Type B pancreatic cell (in vitro differentiated cells): ENCODE measurements around the gene MS4A15. TPM values are rescaled to one million over a fixed set of nuclear protein-coding genes. Genes with fewer than 3 reads are reported as not detected.
"Not testable (repeated sequence)": the region's sequence is repeated elsewhere in the genome, so short reads cannot be mapped to it uniquely, and the experiment has no call there.

Experiments used
- DNase-seq: peaks from one replicate; pipeline ENCODE4 v3.0.0; 2021; ENCODE audit warnings: mixed read lengths; ENCODE audit not compliant: unreplicated experiment; ENCODE audit errors: extremely low spot score
- H3K27ac Mint-ChIP-seq: 2 replicates; pipeline ENCODE4 v1.8.0; 2021; ENCODE audit warnings: mild to moderate bottlenecking, mixed read lengths
- H3K27me3 Mint-ChIP-seq: 2 replicates; pipeline ENCODE4 v1.8.0; 2021; ENCODE audit warnings: mixed read lengths
- H3K36me3 Mint-ChIP-seq: 2 replicates; pipeline ENCODE4 v1.8.0; 2021; ENCODE audit warnings: mixed read lengths
- H3K4me1 Mint-ChIP-seq: one replicate; pipeline ENCODE4 v1.8.0; 2021; ENCODE audit warnings: mixed read lengths; ENCODE audit not compliant: unreplicated experiment
- H3K4me3 Mint-ChIP-seq: 2 replicates; pipeline ENCODE4 v1.8.0; 2021; ENCODE audit warnings: mild to moderate bottlenecking, mixed read lengths
- H3K9me3 Mint-ChIP-seq: 2 replicates; pipeline ENCODE4 v1.8.0; 2021; ENCODE audit warnings: mixed read lengths
- CTCF ChIP-seq: fragments of 200-600 bp; sonication (generic); conservative IDR thresholded peaks from 2 replicates; pipeline ENCODE4 v1.5.0; 2021; ENCODE audit warnings: antibody characterized with exemption, mild to moderate bottlenecking
- total RNA-seq: library from RNA; stranded (reverse); gene quantifications from 2 replicates; pipeline ENCODE4 v1.2.1, GENCODE V29; 2021; ENCODE audit warnings: low replicate concordance

MS4A15 gene
- total RNA-seq, 1 donor from 2014 or later = 0.27 TPM

- no peak for DNase-seq
- H3K27me3 Mint-ChIP-seq = peaks cover 4% of the 10 kb centered on the region
- H3K27ac Mint-ChIP-seq = no peak overlapping the region
- no peaks in the 10 kb centered on the region for H3K36me3 Mint-ChIP-seq
- TF ChIP-seq CTCF = no peak
- H3K9me3 Mint-ChIP-seq = no peaks in the 10 kb centered on the region
- no peak overlapping the region for H3K4me3 Mint-ChIP-seq
- H3K4me1 Mint-ChIP-seq = no peaks in the 10 kb centered on the region
Observed at GRCh38 chr11:60818057-60818456, 61.4 kb downstream of the MS4A15 start.

- no peak for DNase-seq
- Mint-ChIP-seq H3K36me3 (no peaks in the 10 kb centered on the region), H3K27me3 (no peaks in the 10 kb centered on the region), H3K4me1 (no peaks in the 10 kb centered on the region), H3K27ac (no peak overlapping the region), H3K4me3 (no peak overlapping the region), H3K9me3 (no peaks in the 10 kb centered on the region)
- TF ChIP-seq CTCF = no peak
Observed at GRCh38 chr11:60821827-60822599, 65.3 kb downstream of the MS4A15 start.

GRCh38 chr11:60823745-60824306 lies 67.2 kb downstream of the MS4A15 start:
- H3K36me3 Mint-ChIP-seq, DNase-seq, H3K27ac Mint-ChIP-seq, H3K4me1 Mint-ChIP-seq, H3K4me3 Mint-ChIP-seq, H3K9me3 Mint-ChIP-seq, H3K27me3 Mint-ChIP-seq: not testable (repeated sequence)

DNA sequence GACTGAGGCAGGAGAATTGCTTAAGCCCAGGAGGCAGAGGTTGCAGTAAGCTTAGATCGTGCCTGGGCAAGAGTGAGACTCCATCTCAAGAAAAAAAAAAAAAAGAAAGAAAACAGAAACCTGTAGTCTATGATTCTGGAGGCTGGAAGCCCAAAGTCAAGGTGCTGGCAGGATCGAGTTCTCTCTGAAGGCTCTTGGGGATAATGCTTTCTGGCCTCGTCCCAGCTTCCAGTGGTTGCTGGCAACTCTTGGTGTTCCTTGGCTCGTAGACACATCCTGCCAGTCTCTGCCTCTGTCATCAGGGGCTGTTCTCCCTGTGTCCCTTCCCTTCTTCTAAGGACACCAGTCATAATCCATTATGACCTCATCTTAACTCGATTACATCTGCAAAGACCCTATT lies 68.5 kb downstream of the MS4A15 start:
- H3K4me3 Mint-ChIP-seq = no peak overlapping the region
- DNase-seq = no peak
- no peaks in the 10 kb centered on the region for H3K9me3 Mint-ChIP-seq
- H3K36me3 Mint-ChIP-seq = no peaks in the 10 kb centered on the region
- no peaks in the 10 kb centered on the region for H3K27me3 Mint-ChIP-seq
- TF ChIP-seq CTCF = no peak
- no peak overlapping the region for H3K27ac Mint-ChIP-seq
- no peaks in the 10 kb centered on the region for H3K4me1 Mint-ChIP-seq

DNA sequence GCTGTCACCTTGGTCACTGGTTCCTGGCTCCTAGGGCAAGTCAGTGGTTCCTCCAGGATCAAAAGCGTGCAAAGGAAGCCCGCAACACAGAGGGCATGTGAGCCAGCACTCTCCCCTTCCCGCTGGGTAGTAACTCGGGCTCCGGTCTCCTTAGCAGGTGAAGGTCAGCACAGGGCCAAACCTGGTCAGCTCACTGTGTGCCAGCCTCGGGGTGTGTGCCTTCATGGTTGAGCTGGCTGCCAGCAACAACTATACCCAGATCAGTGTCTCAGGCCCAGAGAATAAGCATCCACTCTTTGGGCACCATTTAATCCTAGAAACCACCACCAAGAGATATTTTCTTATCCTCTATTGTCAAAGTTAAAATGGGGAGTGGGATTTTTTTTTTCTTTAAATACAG lies 69.1 kb downstream of the MS4A15 start:
- no peaks in the 10 kb centered on the region for H3K36me3 Mint-ChIP-seq
- no peak overlapping the region for H3K4me3 Mint-ChIP-seq
- H3K27ac Mint-ChIP-seq = no peak overlapping the region
- no peaks in the 10 kb centered on the region for H3K9me3 Mint-ChIP-seq
- H3K27me3 Mint-ChIP-seq = no peaks in the 10 kb centered on the region
- no peak for TF ChIP-seq CTCF
- H3K4me1 Mint-ChIP-seq = no peaks in the 10 kb centered on the region
- DNase-seq = no peak

Other genes starting within 250 kb of the MS4A15 start
- gene MS4A13, start 241.5 kb upstream of the MS4A15 start, total RNA-seq = not detected in 2 replicates
- gene MS4A8, start 57.3 kb upstream of the MS4A15 start, total RNA-seq = 2.7 and 2.8 TPM in 2 replicates
- 0.75 and 3.5 TPM in 2 replicates for gene MS4A18, start 32.1 kb upstream of the MS4A15 start, total RNA-seq
- not detected in 2 replicates for gene MS4A10, start 28.5 kb downstream of the MS4A15 start, total RNA-seq
- 25.2 and 31.1 TPM in 2 replicates for gene CCDC86, start 85.2 kb downstream of the MS4A15 start, total RNA-seq
- 2.6 and 7.9 TPM in 2 replicates for gene PTGDR2, start 99.1 kb downstream of the MS4A15 start, total RNA-seq
- not detected in 2 replicates for gene ZP1, start 110.7 kb downstream of the MS4A15 start, total RNA-seq
- 105 and 120 TPM in 2 replicates for gene PRPF19, start 149.7 kb downstream of the MS4A15 start, total RNA-seq
- gene TMEM109, start 157.3 kb downstream of the MS4A15 start, total RNA-seq = 83.0 and 97.5 TPM in 2 replicates
- gene TMEM132A, start 167.6 kb downstream of the MS4A15 start, total RNA-seq = 162 and 218 TPM in 2 replicates
- 2.3 and 3.5 TPM in 2 replicates for gene SLC15A3, start 195.3 kb downstream of the MS4A15 start, total RNA-seq
- 0.70 and 1.1 TPM in 2 replicates for gene CD6, start 214.8 kb downstream of the MS4A15 start, total RNA-seq